HG03342 (cell line): Measurements from ENCODE around the gene WDR59.
"Not testable (repeated sequence)": the region's sequence is repeated elsewhere in the genome, so short reads cannot be mapped to it uniquely, and the experiment has no call there.

ENCODE experiments used
- ATAC-seq: cut with Tn5 transposase; IDR thresholded peaks from one replicate; pipeline ENCODE4 v1.9.1; 2021; ENCODE audit warnings: mild to moderate bottlenecking, moderate library complexity; ENCODE audit not compliant: unreplicated experiment

The WDR59 gene

GRCh38 chr16:74984529-74985296 lies at the start of gene WDR59:
TSS of gene WDR59 (minus strand) at chr16:74985123. CDS start at chr16:74985017, 106 bp downstream.
- peak; percentile 100 for ATAC-seq

- ATAC-seq: no peak
Measured at GRCh38 chr16:75032655-75033054, 47.7 kb upstream of the WDR59 start.

- no peak for ATAC-seq
Measured at GRCh38 chr16:75029854-75030253, 44.9 kb upstream of the WDR59 start.

GRCh38 chr16:75028544-75029135 lies 43.7 kb upstream of the WDR59 start:
- no peak for ATAC-seq

- no peak for ATAC-seq
Measured at GRCh38 chr16:75027520-75028300, 42.8 kb upstream of the WDR59 start.

GRCh38 chr16:75026892-75027391 lies 42.0 kb upstream of the WDR59 start:
- no peak for ATAC-seq

GRCh38 chr16:75026239-75026891 lies 41.4 kb upstream of the WDR59 start:
- not testable (repeated sequence) for ATAC-seq

- ATAC-seq: no peak
Measured at GRCh38 chr16:75025761-75026160, 40.8 kb upstream of the WDR59 start.

GRCh38 chr16:75024594-75024993 lies 39.7 kb upstream of the WDR59 start:
- ATAC-seq: no peak

- no peak for ATAC-seq
Measured at GRCh38 chr16:75024182-75024581, 39.3 kb upstream of the WDR59 start.

- no peak for ATAC-seq
Measured at GRCh38 chr16:75023009-75023408, 38.1 kb upstream of the WDR59 start.

- ATAC-seq: no peak
Measured at GRCh38 chr16:75022567-75022966, 37.6 kb upstream of the WDR59 start.

GRCh38 chr16:75021410-75021809 lies 36.5 kb upstream of the WDR59 start:
- no peak for ATAC-seq

- ATAC-seq: no peak
Measured at GRCh38 chr16:75019586-75019985, 34.7 kb upstream of the WDR59 start.

- no peak for ATAC-seq
Measured at GRCh38 chr16:75019007-75019406, 34.1 kb upstream of the WDR59 start.

GRCh38 chr16:75017670-75018525 lies 33.0 kb upstream of the WDR59 start:
- no peak for ATAC-seq

- not testable (repeated sequence) for ATAC-seq
Measured at GRCh38 chr16:75016451-75017081, 31.6 kb upstream of the WDR59 start.

- no peak for ATAC-seq
Measured at GRCh38 chr16:75014318-75014717, 29.4 kb upstream of the WDR59 start.

- ATAC-seq: not testable (repeated sequence)
Measured at GRCh38 chr16:75013123-75013522, 28.2 kb upstream of the WDR59 start.
